GM12872 (cell line): Measurements from ENCODE around the gene MYO10.
A peak's percentile ranks its signal among the peaks of the same experiment; 100 is the strongest.

Experiments
- TF ChIP-seq, protein P1 (sequence below): IDR thresholded peaks from 3 replicates; pipeline ENCODE4 v1.5.1; 2011; ENCODE audit warnings: low read depth, mild to moderate bottlenecking, low read length, moderate library complexity; ENCODE audit not compliant: insufficient read depth

MYO10 gene

DNA sequence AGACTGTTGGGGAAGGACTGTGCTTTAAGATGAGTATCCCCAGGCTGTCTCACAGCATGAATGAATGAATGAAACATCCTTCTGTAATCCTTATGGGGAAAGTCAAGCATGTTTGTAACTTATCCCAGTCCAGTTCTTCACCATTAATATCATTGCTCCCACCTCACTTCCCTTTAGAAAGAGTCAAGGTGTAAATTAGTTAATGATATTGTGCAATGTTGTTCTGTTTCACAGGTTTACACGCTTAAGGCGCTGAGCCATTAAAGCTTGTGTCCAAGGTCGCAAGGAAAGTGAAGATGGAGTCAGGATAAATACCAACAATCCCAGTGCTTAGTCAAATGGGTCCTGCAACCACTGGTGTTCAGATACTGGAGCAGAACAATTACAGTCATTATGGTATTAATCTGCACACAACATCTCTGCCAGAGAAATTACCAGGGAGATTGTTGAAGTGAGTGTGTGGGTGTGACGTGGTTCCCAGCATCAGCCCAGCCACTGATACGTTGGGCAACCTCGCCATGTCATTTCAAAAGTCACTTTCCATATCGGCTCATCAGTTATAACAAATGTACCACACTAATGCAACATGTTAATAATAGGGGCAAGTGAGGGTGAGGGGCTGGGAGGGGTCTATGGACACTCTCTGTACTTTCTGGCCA is 1.5 kb upstream of the MYO10 start:
- TF ChIP-seq, protein P1, sequence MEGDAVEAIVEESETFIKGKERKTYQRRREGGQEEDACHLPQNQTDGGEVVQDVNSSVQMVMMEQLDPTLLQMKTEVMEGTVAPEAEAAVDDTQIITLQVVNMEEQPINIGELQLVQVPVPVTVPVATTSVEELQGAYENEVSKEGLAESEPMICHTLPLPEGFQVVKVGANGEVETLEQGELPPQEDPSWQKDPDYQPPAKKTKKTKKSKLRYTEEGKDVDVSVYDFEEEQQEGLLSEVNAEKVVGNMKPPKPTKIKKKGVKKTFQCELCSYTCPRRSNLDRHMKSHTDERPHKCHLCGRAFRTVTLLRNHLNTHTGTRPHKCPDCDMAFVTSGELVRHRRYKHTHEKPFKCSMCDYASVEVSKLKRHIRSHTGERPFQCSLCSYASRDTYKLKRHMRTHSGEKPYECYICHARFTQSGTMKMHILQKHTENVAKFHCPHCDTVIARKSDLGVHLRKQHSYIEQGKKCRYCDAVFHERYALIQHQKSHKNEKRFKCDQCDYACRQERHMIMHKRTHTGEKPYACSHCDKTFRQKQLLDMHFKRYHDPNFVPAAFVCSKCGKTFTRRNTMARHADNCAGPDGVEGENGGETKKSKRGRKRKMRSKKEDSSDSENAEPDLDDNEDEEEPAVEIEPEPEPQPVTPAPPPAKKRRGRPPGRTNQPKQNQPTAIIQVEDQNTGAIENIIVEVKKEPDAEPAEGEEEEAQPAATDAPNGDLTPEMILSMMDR, result no peak

DNA sequence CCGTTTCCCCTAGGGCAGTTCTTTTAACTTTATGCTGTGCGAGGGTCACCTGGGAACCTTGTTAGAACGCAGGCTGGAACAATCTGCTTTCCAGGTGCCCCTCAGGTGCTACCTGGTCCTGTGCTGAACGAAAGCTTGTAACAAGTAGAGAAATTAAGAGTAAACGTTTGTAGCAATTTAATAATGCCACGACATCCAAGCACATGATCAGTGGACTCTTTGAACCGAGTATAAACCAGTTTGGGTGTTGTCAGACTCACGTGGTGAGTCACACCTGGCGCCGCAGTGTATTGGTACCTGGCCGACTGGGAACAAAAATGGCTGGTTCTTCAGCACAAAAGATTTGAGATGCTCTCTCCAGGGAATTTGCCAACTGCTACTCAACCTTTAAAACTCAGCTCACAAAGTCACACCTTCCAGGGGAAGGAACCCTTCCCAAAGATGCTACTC is 926 bp upstream of the MYO10 start:
- TF ChIP-seq, protein P1, result no peak

DNA sequence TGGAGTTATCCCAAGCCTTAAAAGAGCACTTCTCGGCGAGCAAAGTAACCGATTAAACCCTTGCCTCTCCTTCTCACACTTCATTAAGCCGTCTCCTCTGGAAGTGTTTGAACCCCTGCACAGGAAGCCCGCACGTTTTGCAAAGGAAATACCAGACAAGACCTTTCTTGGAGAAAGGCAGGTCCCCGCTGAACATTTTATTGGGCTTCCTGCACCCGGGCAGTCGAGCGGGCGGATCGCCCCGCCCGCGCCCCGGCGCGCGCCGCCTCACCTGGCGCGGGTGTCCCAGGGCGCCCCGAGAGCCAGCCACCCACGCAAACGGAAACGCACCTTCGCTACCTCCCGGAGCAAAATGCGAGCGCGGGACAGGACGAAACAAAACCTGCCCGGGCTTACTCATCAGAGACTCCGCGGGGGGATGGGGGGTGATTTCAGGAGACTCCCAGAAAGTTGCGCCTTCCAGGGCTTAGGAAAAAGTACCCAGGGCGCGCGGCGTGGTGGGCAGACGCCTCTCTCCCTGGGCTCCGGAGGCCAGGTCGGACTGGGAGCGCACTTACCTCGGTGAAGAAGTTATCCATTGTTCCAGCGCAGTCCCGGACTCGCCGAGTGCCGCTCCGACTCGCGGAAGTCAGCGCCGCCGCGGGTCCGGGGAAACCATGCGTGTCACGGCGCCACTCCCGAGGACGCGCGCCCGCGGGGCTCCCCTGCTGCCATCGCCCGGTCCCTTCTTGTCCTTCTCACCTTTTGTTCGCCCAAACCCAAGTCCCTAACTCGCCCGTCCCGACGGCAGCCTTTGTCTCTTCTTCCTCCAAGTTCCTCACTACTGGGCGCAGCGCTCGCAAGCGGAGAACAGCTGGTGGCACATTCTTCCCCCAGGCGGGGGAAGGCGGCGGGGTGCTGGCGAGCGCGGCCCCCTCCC is 598 bp downstream of the MYO10 start:
- TF ChIP-seq, protein P1, result no peak

DNA sequence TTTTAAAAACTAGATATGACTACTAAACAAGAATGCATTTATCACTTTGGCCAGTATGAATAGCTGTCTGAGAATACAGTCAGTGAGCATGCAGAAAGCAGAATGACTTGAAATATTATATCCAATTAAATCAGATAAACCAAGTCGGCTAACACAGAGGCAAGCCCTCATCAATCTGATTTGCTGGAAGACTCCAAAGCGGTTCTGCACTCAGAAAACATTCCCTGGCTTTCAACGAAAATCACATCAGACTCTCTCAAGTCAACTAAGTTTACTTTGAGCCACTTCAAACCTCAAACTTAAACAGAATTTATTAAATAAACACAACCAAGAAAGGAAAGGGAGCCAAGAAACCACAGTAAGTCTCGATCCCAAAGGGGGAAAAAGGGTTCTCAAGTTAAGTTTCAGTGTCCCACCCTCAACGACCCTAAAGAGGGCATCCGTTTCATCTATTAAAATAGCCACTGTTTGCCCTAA is 1.4 kb downstream of the MYO10 start:
- TF ChIP-seq, protein P1, result no peak

DNA sequence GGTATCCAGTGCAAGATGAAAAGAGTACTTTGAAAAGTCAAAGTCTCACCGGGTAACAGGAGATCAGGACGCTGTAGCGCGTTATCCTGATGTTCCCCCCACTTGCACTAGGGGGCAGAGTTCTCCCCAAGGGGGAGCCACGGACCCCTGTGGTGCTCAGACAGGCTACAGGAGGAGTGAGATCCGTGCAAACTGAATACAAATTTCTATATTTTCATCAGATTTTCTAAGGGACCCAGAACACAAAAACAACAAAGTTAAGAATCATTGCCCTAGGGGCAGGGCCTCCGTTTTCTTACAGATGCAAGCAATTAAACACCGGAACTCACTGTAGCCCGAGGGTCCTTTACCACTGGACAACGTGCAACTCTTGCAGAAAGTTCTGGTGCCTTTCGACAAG is 2.0 kb downstream of the MYO10 start:
- TF ChIP-seq, protein P1, result peak; percentile 93

DNA sequence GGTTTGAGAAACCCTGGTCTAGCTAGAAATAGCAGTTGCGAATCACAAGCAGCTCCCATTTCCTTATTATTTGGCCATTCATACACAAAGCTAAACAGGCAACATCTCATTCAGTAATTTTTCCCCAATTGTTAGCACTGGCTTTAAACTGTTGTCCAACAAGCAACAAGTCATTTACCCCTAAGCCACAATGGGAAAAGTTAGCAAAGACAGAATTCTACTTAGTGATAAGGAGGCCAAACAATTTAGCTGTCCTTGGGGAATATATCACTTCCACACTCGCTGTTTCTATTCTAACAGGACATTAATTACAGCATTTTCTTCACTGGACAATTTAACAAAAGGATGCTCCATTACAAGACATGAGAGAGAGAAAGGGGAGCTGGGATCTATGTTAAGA is 2.8 kb downstream of the MYO10 start:
- TF ChIP-seq, protein P1, result no peak

DNA sequence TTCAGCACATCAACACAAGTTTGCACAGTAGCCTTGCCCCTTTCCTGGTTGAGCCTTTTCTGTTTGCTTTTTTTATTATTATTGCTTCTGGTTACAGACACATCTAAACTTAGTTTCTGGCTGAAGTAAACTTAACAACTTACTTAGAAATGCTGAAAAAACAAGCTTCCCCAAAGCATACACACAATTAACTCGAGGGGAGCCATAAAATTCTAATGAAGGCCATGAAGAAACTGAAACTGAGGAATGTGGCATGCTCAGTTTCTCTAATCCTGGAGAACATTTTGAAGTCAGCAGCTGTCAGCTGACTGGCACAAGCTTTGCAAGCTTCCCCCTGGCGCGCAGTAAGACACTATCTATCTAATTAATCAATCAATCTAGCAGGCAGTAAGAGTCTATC is 3.7 kb downstream of the MYO10 start:
- TF ChIP-seq, protein P1, result no peak
